HCT116 (cell line): Measurements from ENCODE around the gene ASCL2.

Experiments
- EZH2 ChIP-seq: fragments of 200-600 bp; sonication (generic); IDR thresholded peaks from 2 replicates; pipeline ENCODE4 v1.6.1; 2017; ENCODE audit warnings: antibody characterized with exemption, mixed run types
- EZH2phosphoT487 ChIP-seq: fragments of 200-600 bp; IDR thresholded peaks from 2 replicates; pipeline ENCODE4 v1.6.1; 2018; ENCODE audit warnings: antibody characterized with exemption, borderline replicate concordance
- POLR2A ChIP-seq: IDR thresholded peaks from 2 replicates; pipeline ENCODE4 v1.7.0; 2011; ENCODE audit warnings: borderline replicate concordance; ENCODE audit not compliant: insufficient read depth, insufficient read length; ENCODE audit errors: extremely low read depth
- POLR2AphosphoS5 ChIP-seq: IDR thresholded peaks from 2 replicates; pipeline ENCODE4 v1.6.1; 2011; ENCODE audit warnings: mild to moderate bottlenecking, low read depth, low read length, moderate library complexity
- SIN3A ChIP-seq: IDR thresholded peaks from 2 replicates; pipeline ENCODE4 v1.6.1; 2012; ENCODE audit warnings: low read depth
- YY1 ChIP-seq: IDR thresholded peaks from 2 replicates; pipeline ENCODE4 v1.6.1; 2011; ENCODE audit warnings: low read length, low read depth, moderate library complexity, mild to moderate bottlenecking; ENCODE audit not compliant: insufficient replicate concordance; ENCODE audit errors: extremely low read depth
- TF ChIP-seq, protein P1 (sequence below), 3 experiments: fragments of 200-600 bp in 1 of 3; sonication (generic) in 1 of 3; IDR thresholded peaks in 2 of 3; conservative IDR thresholded peaks in 1 of 3; 2 replicates each; pipeline ENCODE4 v1.5.1; 2012 to 2017; ENCODE audit warnings: low read depth in 2 of 3, low read length in 2 of 3, antibody characterized with exemption in 1 of 3, borderline replicate concordance in 1 of 3, control low read depth in 1 of 3, mild to moderate bottlenecking in 1 of 3, mixed read lengths in 1 of 3, mixed run types in 1 of 3, moderate library complexity in 1 of 3; ENCODE audit not compliant: insufficient read depth in 1 of 3
- TF ChIP-seq, protein P2 (sequence below): IDR thresholded peaks from 2 replicates; pipeline ENCODE4 v1.6.1; 2011; ENCODE audit warnings: mild to moderate bottlenecking, low read length, moderate library complexity; ENCODE audit not compliant: insufficient replicate concordance; ENCODE audit errors: extremely low read depth

DNA sequence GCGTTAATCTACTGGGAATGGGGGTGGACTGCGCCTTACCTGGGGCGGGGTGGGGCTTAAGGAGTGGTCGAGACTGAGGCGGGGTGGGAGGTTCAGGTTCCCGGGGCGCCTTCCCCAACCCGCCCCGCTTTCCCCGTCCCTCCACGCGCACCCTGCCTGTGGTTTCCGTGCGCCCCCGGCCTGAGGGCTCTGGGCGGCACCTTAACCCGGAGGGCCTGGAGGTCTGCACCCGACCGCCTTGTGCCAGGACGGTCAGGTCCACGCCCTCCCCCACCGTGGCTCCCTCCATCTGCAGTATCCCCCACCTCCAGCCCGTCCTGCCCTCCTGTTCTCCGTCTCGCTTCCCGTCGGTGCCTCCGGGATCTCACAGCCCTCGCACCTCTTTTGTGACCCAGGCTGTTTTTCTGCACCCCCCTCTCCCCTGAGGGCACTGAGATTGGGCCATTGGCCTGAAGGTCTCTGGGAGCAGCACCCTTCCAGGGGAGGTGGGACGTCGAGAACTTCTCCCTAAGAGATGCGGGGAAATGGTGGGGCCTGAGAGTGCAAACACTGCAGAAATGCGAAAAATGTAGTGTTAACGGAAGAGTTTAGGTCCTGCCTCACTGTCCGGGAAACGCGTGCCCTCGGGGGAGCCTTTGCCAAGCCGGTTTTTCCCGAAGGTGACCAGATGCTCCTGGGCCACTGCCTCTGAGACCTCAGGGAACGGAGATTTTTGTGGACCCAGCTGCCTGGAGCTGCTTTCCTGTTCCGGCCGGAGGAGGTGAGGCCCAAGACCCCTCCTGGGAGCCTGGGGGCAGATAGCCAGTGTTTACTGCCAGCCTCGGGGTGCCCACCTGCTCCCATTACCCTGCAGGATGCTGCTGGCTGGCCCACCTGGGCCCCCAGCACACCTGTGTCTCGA is 1.2 kb upstream of the ASCL2 start:
- no peak for TF ChIP-seq POLR2AphosphoS5
- no peak for TF ChIP-seq POLR2A
- TF ChIP-seq, protein P1, sequence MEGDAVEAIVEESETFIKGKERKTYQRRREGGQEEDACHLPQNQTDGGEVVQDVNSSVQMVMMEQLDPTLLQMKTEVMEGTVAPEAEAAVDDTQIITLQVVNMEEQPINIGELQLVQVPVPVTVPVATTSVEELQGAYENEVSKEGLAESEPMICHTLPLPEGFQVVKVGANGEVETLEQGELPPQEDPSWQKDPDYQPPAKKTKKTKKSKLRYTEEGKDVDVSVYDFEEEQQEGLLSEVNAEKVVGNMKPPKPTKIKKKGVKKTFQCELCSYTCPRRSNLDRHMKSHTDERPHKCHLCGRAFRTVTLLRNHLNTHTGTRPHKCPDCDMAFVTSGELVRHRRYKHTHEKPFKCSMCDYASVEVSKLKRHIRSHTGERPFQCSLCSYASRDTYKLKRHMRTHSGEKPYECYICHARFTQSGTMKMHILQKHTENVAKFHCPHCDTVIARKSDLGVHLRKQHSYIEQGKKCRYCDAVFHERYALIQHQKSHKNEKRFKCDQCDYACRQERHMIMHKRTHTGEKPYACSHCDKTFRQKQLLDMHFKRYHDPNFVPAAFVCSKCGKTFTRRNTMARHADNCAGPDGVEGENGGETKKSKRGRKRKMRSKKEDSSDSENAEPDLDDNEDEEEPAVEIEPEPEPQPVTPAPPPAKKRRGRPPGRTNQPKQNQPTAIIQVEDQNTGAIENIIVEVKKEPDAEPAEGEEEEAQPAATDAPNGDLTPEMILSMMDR (IDR thresholded peaks at IDR 0.05 in 2 of 3, conservative IDR thresholded peaks at IDR 0.05 in 1 of 3; ENCODE audit: borderline replicate concordance in 1 of 3, insufficient read depth in 1 of 3, low read depth in 2 of 3, low read length in 2 of 3) = no peak
- TF ChIP-seq, protein P2, sequence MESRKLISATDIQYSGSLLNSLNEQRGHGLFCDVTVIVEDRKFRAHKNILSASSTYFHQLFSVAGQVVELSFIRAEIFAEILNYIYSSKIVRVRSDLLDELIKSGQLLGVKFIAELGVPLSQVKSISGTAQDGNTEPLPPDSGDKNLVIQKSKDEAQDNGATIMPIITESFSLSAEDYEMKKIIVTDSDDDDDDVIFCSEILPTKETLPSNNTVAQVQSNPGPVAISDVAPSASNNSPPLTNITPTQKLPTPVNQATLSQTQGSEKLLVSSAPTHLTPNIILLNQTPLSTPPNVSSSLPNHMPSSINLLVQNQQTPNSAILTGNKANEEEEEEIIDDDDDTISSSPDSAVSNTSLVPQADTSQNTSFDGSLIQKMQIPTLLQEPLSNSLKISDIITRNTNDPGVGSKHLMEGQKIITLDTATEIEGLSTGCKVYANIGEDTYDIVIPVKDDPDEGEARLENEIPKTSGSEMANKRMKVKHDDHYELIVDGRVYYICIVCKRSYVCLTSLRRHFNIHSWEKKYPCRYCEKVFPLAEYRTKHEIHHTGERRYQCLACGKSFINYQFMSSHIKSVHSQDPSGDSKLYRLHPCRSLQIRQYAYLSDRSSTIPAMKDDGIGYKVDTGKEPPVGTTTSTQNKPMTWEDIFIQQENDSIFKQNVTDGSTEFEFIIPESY = no peak
- TF ChIP-seq EZH2phosphoT487 = no peak
- TF ChIP-seq SIN3A = no peak
- no peak for TF ChIP-seq YY1
- TF ChIP-seq EZH2 = no peak
